ENCODE results near the gene NHS.

The NHS gene

DNA sequence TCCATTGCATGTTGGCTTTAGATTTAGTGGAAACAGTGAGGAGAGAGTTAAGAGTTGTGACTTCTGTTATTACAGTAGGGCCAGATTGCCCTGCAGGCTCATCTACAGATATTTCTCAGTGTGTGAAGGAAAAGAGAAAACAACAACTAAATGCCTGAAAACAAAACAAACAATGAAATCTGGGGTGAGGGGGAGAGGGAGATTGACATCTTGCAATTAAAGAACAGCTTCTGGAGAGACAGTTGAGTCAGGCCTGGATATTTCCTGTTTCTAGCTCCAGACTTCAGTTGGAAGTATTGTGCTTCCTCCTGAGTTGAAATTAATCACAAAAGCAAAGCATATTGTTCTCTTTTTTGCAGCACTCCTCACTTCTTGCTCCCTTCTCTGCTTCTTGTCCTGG is 254.0 kb downstream of the NHS start:
- Histone ChIP-seq H3K27ac (ENCODE audit: low read depth, low read length) (no peak overlapping the region), H3K4me2 (ENCODE audit: low read length) (no peak overlapping the region)

GRCh38 chrX:17629519-17629918 is 254.5 kb downstream of the NHS start:
- Histone ChIP-seq H3K4me3 (ENCODE audit: low read length) (no peak overlapping the region), H3K27me3 (ENCODE audit: control insufficient read depth, low read length) (no peaks in the 10 kb centered on the region), H4K20me1 (ENCODE audit: control insufficient read depth, insufficient read depth, low read depth, low read length) (no peaks in the 10 kb centered on the region), H3K36me3 (ENCODE audit: control insufficient read depth, low read length) (no peaks in the 10 kb centered on the region), H3K9me3 (ENCODE audit: control insufficient read depth, insufficient read depth, low read length) (no peaks in the 10 kb centered on the region), H3K27ac (ENCODE audit: low read depth, low read length) (no peak overlapping the region), H3K4me1 (ENCODE audit: control insufficient read depth, low read length) (no peaks in the 10 kb centered on the region), H3K79me2 (ENCODE audit: control insufficient read depth, low read length) (no peaks in the 10 kb centered on the region), H3F3A (ENCODE audit: control insufficient read depth, insufficient read depth) (no peaks in the 10 kb centered on the region), H3K4me2 (ENCODE audit: low read length) (no peak overlapping the region), H3K9me2 (replicated peaks; ENCODE audit: control insufficient read depth, low read length) (no peaks in the 10 kb centered on the region)
- TF ChIP-seq EZH2phosphoT487 (IDR thresholded peaks at IDR 0.05; ENCODE audit: borderline replicate concordance, low read length) (no peak), CTCF (IDR thresholded peaks at IDR 0.05; ENCODE audit: low read depth, low read length, poor library complexity, severe bottlenecking) (no peak)

More for the DNA sequence above, 254.0 kb downstream of the NHS start:
- Histone ChIP-seq H3K9me3 (ENCODE audit: control insufficient read depth, insufficient read depth, low read length) (no peaks in the 10 kb centered on the region), H3K36me3 (ENCODE audit: control insufficient read depth, low read length) (no peaks in the 10 kb centered on the region), H3F3A (ENCODE audit: control insufficient read depth, insufficient read depth) (no peaks in the 10 kb centered on the region), H3K4me1 (ENCODE audit: control insufficient read depth, low read length) (no peaks in the 10 kb centered on the region), H4K20me1 (ENCODE audit: control insufficient read depth, insufficient read depth, low read depth, low read length) (no peaks in the 10 kb centered on the region), H3K27me3 (ENCODE audit: control insufficient read depth, low read length) (no peaks in the 10 kb centered on the region), H3K4me3 (ENCODE audit: low read length) (no peak overlapping the region), H3K9me2 (replicated peaks; ENCODE audit: control insufficient read depth, low read length) (no peaks in the 10 kb centered on the region), H3K79me2 (ENCODE audit: control insufficient read depth, low read length) (no peaks in the 10 kb centered on the region)
- TF ChIP-seq CTCF (IDR thresholded peaks at IDR 0.05; ENCODE audit: low read depth, low read length, poor library complexity, severe bottlenecking) (no peak), EZH2phosphoT487 (IDR thresholded peaks at IDR 0.05; ENCODE audit: borderline replicate concordance, low read length) (no peak)

DNA sequence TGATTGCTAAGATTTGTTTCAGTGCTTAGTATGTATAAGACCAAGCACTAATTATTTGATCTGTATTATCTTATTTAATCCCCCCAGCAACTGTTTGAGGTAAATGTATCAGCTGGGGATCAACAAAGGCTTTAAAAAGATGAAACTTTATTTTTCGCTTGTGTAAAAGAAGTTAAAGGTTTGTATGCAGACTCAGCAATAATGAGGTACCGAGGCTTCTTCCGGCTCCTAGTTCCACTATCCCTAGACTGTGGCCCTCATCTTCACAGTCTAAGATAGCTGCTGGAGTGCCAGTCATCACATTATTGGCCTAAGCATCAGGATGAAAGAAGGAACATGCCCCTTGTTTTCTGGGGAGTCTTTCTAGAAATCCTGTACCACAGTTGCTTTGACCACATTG is 256.6 kb downstream of the NHS start:
- Histone ChIP-seq H3K4me2 (ENCODE audit: low read length) (no peak overlapping the region), H3F3A (ENCODE audit: control insufficient read depth, insufficient read depth) (no peaks in the 10 kb centered on the region), H3K27me3 (ENCODE audit: control insufficient read depth, low read length) (no peaks in the 10 kb centered on the region), H3K27ac (ENCODE audit: low read depth, low read length) (no peak overlapping the region), H3K9me2 (replicated peaks; ENCODE audit: control insufficient read depth, low read length) (no peaks in the 10 kb centered on the region), H3K9me3 (ENCODE audit: control insufficient read depth, insufficient read depth, low read length) (no peaks in the 10 kb centered on the region), H3K4me3 (ENCODE audit: low read length) (no peak overlapping the region), H3K79me2 (ENCODE audit: control insufficient read depth, low read length) (no peaks in the 10 kb centered on the region), H3K36me3 (ENCODE audit: control insufficient read depth, low read length) (no peaks in the 10 kb centered on the region), H4K20me1 (ENCODE audit: control insufficient read depth, insufficient read depth, low read depth, low read length) (no peaks in the 10 kb centered on the region), H3K4me1 (ENCODE audit: control insufficient read depth, low read length) (no peaks in the 10 kb centered on the region)
- TF ChIP-seq EZH2phosphoT487 (IDR thresholded peaks at IDR 0.05; ENCODE audit: borderline replicate concordance, low read length) (no peak), CTCF (IDR thresholded peaks at IDR 0.05; ENCODE audit: low read depth, low read length, poor library complexity, severe bottlenecking) (no peak)

DNA sequence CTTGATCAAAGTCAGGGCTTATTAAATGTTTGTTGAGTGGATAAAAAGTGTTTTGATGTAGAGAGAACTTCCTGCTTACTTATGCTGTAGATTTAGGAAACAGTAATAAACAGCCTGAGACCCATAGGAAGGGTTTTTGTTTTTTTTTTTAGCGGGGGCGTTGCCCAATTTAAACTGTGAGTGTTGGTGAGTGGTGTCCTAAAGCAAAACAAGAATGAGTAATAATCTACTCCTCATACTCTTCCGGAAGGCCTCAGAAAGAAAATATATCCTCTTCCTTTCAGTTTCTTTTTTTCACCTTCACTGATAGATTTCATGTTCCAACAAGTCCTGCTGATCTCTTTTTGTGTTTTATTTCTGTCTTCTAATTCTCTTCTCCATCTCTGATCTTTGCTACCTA is 257.9 kb downstream of the NHS start:
- H3K4me1 ChIP-seq (ENCODE audit: control insufficient read depth, low read length) = no peaks in the 10 kb centered on the region
- no peaks in the 10 kb centered on the region for H3K27me3 ChIP-seq (ENCODE audit: control insufficient read depth, low read length)
- H3K79me2 ChIP-seq (ENCODE audit: control insufficient read depth, low read length) = no peaks in the 10 kb centered on the region
- no peak for TF ChIP-seq CTCF (IDR thresholded peaks at IDR 0.05; ENCODE audit: low read depth, low read length, poor library complexity, severe bottlenecking)
- no peak for TF ChIP-seq EZH2phosphoT487 (IDR thresholded peaks at IDR 0.05; ENCODE audit: borderline replicate concordance, low read length)
- H3K4me2 ChIP-seq (ENCODE audit: low read length) = no peak overlapping the region
- H3F3A ChIP-seq (ENCODE audit: control insufficient read depth, insufficient read depth) = no peaks in the 10 kb centered on the region
- no peaks in the 10 kb centered on the region for H4K20me1 ChIP-seq (ENCODE audit: control insufficient read depth, insufficient read depth, low read depth, low read length)
- no peak overlapping the region for H3K4me3 ChIP-seq (ENCODE audit: low read length)
- no peaks in the 10 kb centered on the region for H3K36me3 ChIP-seq (ENCODE audit: control insufficient read depth, low read length)
- no peaks in the 10 kb centered on the region for H3K9me3 ChIP-seq (ENCODE audit: control insufficient read depth, insufficient read depth, low read length)
- H3K27ac ChIP-seq (ENCODE audit: low read depth, low read length) = no peak overlapping the region
- no peaks in the 10 kb centered on the region for H3K9me2 ChIP-seq (replicated peaks; ENCODE audit: control insufficient read depth, low read length)

Measured in DOHH2 (cell line).